Endodermal cell (in vitro differentiated cells): ENCODE measurements around the gene SEC16A. TPM values are rescaled to one million over a fixed set of nuclear protein-coding genes. Genes with fewer than 3 reads are reported as not detected.

Source experiments
- DNase-seq: peaks from one replicate; pipeline ENCODE4 v3.0.0-alpha.2; 2017
- H3K27ac ChIP-seq: 2 replicates; pipeline ENCODE4 v1.5.1; 2013; ENCODE audit warnings: mild to moderate bottlenecking, low read depth, low read length, moderate library complexity
- H3K27me3 ChIP-seq: 2 replicates; pipeline ENCODE4 v1.6.1; 2013; ENCODE audit warnings: mild to moderate bottlenecking, low read length, moderate library complexity; ENCODE audit not compliant: insufficient read depth, control insufficient read depth, poor library complexity, severe bottlenecking
- H3K36me3 ChIP-seq: 2 replicates; pipeline ENCODE4 v1.7.0; 2013; ENCODE audit warnings: mild to moderate bottlenecking, low read length, moderate library complexity; ENCODE audit not compliant: control insufficient read depth, insufficient read depth
- H3K4me1 ChIP-seq: one replicate; pipeline ENCODE4 v1.7.0; 2013; ENCODE audit warnings: low read length; ENCODE audit not compliant: control insufficient read depth, insufficient read depth
- H3K4me3 ChIP-seq: 2 replicates; pipeline ENCODE4 v1.5.1; 2013; ENCODE audit warnings: mild to moderate bottlenecking, low read length, moderate library complexity
- H3K9ac ChIP-seq: 2 replicates; pipeline ENCODE4 v1.6.1; 2013; ENCODE audit warnings: mild to moderate bottlenecking, low read length, moderate library complexity; ENCODE audit not compliant: poor library complexity, severe bottlenecking; ENCODE audit errors: extremely low read depth
- H3K9me3 ChIP-seq: 2 replicates; pipeline ENCODE4 v1.6.1; 2013; ENCODE audit warnings: mild to moderate bottlenecking, low read length, moderate library complexity; ENCODE audit not compliant: control insufficient read depth
- H3K27ac Mint-ChIP-seq: 2 replicates; pipeline ENCODE4 v1.8.0; 2020; ENCODE audit warnings: mixed read lengths
- H3K27me3 Mint-ChIP-seq: 2 replicates; pipeline ENCODE4 v1.8.0; 2021; ENCODE audit warnings: mild to moderate bottlenecking, mixed read lengths; ENCODE audit not compliant: insufficient read depth
- H3K36me3 Mint-ChIP-seq: 2 replicates; pipeline ENCODE4 v1.8.0; 2020; ENCODE audit warnings: low read depth, mixed read lengths
- H3K4me1 Mint-ChIP-seq: 2 replicates; pipeline ENCODE4 v1.8.0; 2020; ENCODE audit warnings: mixed read lengths
- H3K4me3 Mint-ChIP-seq: 2 replicates; pipeline ENCODE4 v1.8.0; 2020; ENCODE audit warnings: mild to moderate bottlenecking, moderate library complexity, mixed read lengths
- H3K9me3 Mint-ChIP-seq: 2 replicates; pipeline ENCODE4 v1.8.0; 2020; ENCODE audit warnings: mild to moderate bottlenecking, mixed read lengths
- WGBS, 2 experiments: methylation state at CpG; one replicate each; pipeline versions ENCODE4 v1.1.5 to v1.1.7; 2013; ENCODE audit warnings: missing lambda C conversion rate in 2 of 2, mixed read lengths in 1 of 2; ENCODE audit not compliant: insufficient coverage in 1 of 2, insufficient read length in 1 of 2; 5-methylcytosine and 5-hydroxymethylcytosine counted together
- total RNA-seq, 2 donors: library from RNA; stranded (reverse); fragmentation: NEBNext Ultra II Directional in 1 of 2; extraction: Animal tissue kit (Norgen Biotek cat#: 25700) in 1 of 2; gene quantifications; 2 replicates in 1 of 2; 3 replicates in 1 of 2; pipeline ENCODE4 v1.2.1, GENCODE V29; 2021
- TF ChIP-seq, protein P1 (sequence below): fragments of 200-600 bp; sonication (generic); conservative IDR thresholded peaks from 2 replicates; pipeline ENCODE4 v1.5.0; 2021; ENCODE audit warnings: antibody characterized with exemption, mild to moderate bottlenecking

SEC16A gene
- total RNA-seq, 2 donors from 2014 or later, result 54.6 to 60.7 TPM

- Mint-ChIP-seq H3K36me3 (peaks cover 5% of the 10 kb centered on the region), H3K4me3 (no peak overlapping the region), H3K27ac (no peak overlapping the region), H3K9me3 (no peaks in the 10 kb centered on the region), H3K4me1 (no peaks in the 10 kb centered on the region), H3K27me3 (no peaks in the 10 kb centered on the region)
- WGBS, 2 experiments, result 93 to 94% methylated on average over 21 to 29 of the region's 29 CpGs
- Histone ChIP-seq H3K9me3 (no peaks in the 10 kb centered on the region), H3K36me3 (peaks cover 4% of the 10 kb centered on the region), H3K4me1 (no peaks in the 10 kb centered on the region), H3K9ac (no peak overlapping the region), H3K27ac (no peak overlapping the region), H3K27me3 (no peaks in the 10 kb centered on the region), H3K4me3 (no peak overlapping the region)
- TF ChIP-seq, protein P1, sequence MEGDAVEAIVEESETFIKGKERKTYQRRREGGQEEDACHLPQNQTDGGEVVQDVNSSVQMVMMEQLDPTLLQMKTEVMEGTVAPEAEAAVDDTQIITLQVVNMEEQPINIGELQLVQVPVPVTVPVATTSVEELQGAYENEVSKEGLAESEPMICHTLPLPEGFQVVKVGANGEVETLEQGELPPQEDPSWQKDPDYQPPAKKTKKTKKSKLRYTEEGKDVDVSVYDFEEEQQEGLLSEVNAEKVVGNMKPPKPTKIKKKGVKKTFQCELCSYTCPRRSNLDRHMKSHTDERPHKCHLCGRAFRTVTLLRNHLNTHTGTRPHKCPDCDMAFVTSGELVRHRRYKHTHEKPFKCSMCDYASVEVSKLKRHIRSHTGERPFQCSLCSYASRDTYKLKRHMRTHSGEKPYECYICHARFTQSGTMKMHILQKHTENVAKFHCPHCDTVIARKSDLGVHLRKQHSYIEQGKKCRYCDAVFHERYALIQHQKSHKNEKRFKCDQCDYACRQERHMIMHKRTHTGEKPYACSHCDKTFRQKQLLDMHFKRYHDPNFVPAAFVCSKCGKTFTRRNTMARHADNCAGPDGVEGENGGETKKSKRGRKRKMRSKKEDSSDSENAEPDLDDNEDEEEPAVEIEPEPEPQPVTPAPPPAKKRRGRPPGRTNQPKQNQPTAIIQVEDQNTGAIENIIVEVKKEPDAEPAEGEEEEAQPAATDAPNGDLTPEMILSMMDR, result no peak
- DNase-seq, result no peak
These were observed 31.3 kb upstream of the SEC16A start for GRCh38 chr9:136514022-136514714.

GRCh38 chr9:136513191-136513590 is 30.4 kb upstream of the SEC16A start:
- H3K4me1 Mint-ChIP-seq, result no peaks in the 10 kb centered on the region
- H3K4me1 ChIP-seq, result no peaks in the 10 kb centered on the region
- no peak overlapping the region for H3K27ac Mint-ChIP-seq
- H3K9me3 Mint-ChIP-seq, result no peaks in the 10 kb centered on the region
- peaks cover 4% of the 10 kb centered on the region for H3K36me3 ChIP-seq
- peaks cover 5% of the 10 kb centered on the region for H3K36me3 Mint-ChIP-seq
- no peaks in the 10 kb centered on the region for H3K27me3 Mint-ChIP-seq
- WGBS, 2 experiments, result 95 to 98% methylated on average over 14 to 16 of the region's 16 CpGs
- no peaks in the 10 kb centered on the region for H3K27me3 ChIP-seq
- DNase-seq, result no peak
- H3K27ac ChIP-seq, result no peak overlapping the region
- TF ChIP-seq, protein P1, result no peak
- no peak overlapping the region for H3K4me3 Mint-ChIP-seq
- no peaks in the 10 kb centered on the region for H3K9me3 ChIP-seq
- H3K4me3 ChIP-seq, result no peak overlapping the region
- H3K9ac ChIP-seq, result no peak overlapping the region

GRCh38 chr9:136512651-136513071 is 29.8 kb upstream of the SEC16A start:
- H3K9me3 Mint-ChIP-seq, result no peaks in the 10 kb centered on the region
- Histone ChIP-seq H3K4me3 (no peak overlapping the region), H3K27ac (peak overlapping the region; percentile 92), H3K36me3 (peaks cover 4% of the 10 kb centered on the region), H3K9me3 (no peaks in the 10 kb centered on the region), H3K4me1 (no peaks in the 10 kb centered on the region), H3K27me3 (no peaks in the 10 kb centered on the region), H3K9ac (no peak overlapping the region)
- DNase-seq, result peak; percentile 85
- no peak overlapping the region for H3K4me3 Mint-ChIP-seq
- H3K27ac Mint-ChIP-seq, result no peak overlapping the region
- no peaks in the 10 kb centered on the region for H3K27me3 Mint-ChIP-seq
- 92 to 94% methylated on average over 2 to 10 of the region's 13 CpGs for WGBS, 2 experiments
- TF ChIP-seq, protein P1, result no peak
- peaks cover 5% of the 10 kb centered on the region for H3K36me3 Mint-ChIP-seq
- H3K4me1 Mint-ChIP-seq, result no peaks in the 10 kb centered on the region
